PC-9 (cell line): ENCODE measurements around the gene ASCC1. TPM values are rescaled to one million over a fixed set of nuclear protein-coding genes. Genes with fewer than 3 reads are reported as not detected.

Source experiments
- BruUV-seq: library from RNA; stranded (reverse); fragments of 400-500 nt; replicated peaks from 2 replicates; lab custom pipeline; 2021; lab: Mats Ljungman, UMichigan
- CTCF ChIA-PET: fragments of 300-600 bp; sonication (Branson Sonifier 250); formaldehyde crosslinking; loops from one replicate; lab custom pipeline; 2022; ENCODE audit warnings: antibody characterized with exemption; lab: Charles Lee
- POLR2A ChIA-PET: fragments of 300-600 bp; sonication (Branson Sonifier 250); formaldehyde crosslinking; loops from one replicate; lab custom pipeline; 2022; ENCODE audit warnings: antibody characterized with exemption; ENCODE audit not compliant: unreplicated experiment; lab: Charles Lee
- DNase-seq, 2 experiments: peaks; one replicate each; pipeline versions ENCODE4 v3.0.0 to v3.0.0-alpha.2; 2015 to 2022; ENCODE audit warnings: mixed read lengths in 1 of 2
- H2AFZ ChIP-seq: fragments of 200-600 bp; sonication (generic); 2 replicates; pipeline ENCODE4 v1.8.1; 2017; ENCODE audit warnings: antibody characterized with exemption
- H3F3A ChIP-seq: fragments of 200-600 bp; sonication (generic); 2 replicates; pipeline ENCODE4 v1.8.1; 2017; ENCODE audit warnings: antibody characterized with exemption, mild to moderate bottlenecking, low read depth; ENCODE audit not compliant: insufficient read depth
- H3K27ac ChIP-seq: fragments of 200-600 bp; sonication (generic); 2 replicates; pipeline ENCODE4 v1.6.1; 2016; ENCODE audit warnings: mixed run types
- H3K27me3 ChIP-seq: fragments of 200-600 bp; sonication (generic); 2 replicates; pipeline ENCODE4 v1.6.1; 2016; ENCODE audit warnings: low read depth, mixed run types; ENCODE audit not compliant: insufficient read depth
- H3K36me3 ChIP-seq: fragments of 200-600 bp; sonication (generic); 2 replicates; pipeline ENCODE4 v1.6.1; 2016; ENCODE audit warnings: low read depth, mixed run types
- H3K4me1 ChIP-seq: fragments of 200-600 bp; sonication (generic); replicated peaks from 2 replicates; pipeline ENCODE4 v1.6.1; 2016; ENCODE audit warnings: mixed run types; ENCODE audit not compliant: insufficient read depth
- H3K4me2 ChIP-seq: fragments of 200-600 bp; sonication (generic); 2 replicates; pipeline ENCODE4 v1.6.1; 2017; ENCODE audit warnings: mixed run types
- H3K4me3 ChIP-seq: fragments of 200-600 bp; sonication (generic); 2 replicates; pipeline ENCODE4 v1.6.1; 2016; ENCODE audit warnings: mixed run types
- H3K79me2 ChIP-seq: fragments of 200-600 bp; sonication (generic); 2 replicates; pipeline ENCODE4 v1.6.1; 2017; ENCODE audit warnings: low read depth, mixed run types
- H3K9me2 ChIP-seq: fragments of 200-600 bp; sonication (generic); 2 replicates; pipeline ENCODE4 v1.8.1; 2017; ENCODE audit warnings: mild to moderate bottlenecking; ENCODE audit not compliant: insufficient read depth
- H3K9me3 ChIP-seq: fragments of 200-600 bp; sonication (generic); 2 replicates; pipeline ENCODE4 v1.8.1; 2016; ENCODE audit warnings: low read depth; ENCODE audit not compliant: insufficient read depth
- H4K20me1 ChIP-seq: fragments of 200-600 bp; sonication (generic); 2 replicates; pipeline ENCODE4 v1.8.1; 2017; ENCODE audit not compliant: insufficient read depth
- EZH2 ChIP-seq: fragments of 200-600 bp; sonication (generic); IDR thresholded peaks from 2 replicates; pipeline ENCODE4 v1.8.0; 2017; ENCODE audit warnings: antibody characterized with exemption, low read depth
- intact Hi-C: fragments of 100-400 bp; cut with micrococcal nuclease; formaldehyde crosslinking; loops from one replicate; pipeline ENCODE4 v1.10.0; 2022; ENCODE audit not compliant: unreplicated experiment
- total RNA-seq: library from RNA; stranded (reverse); gene quantifications from 2 replicates; pipeline ENCODE4 v1.2.3, GENCODE V29; 2021
- TF ChIP-seq, protein P1 (sequence below): fragments of 200-600 bp; sonication (generic); conservative IDR thresholded peaks from 2 replicates; pipeline ENCODE4 v1.6.1; 2017; ENCODE audit warnings: mixed run types, antibody characterized with exemption, mild to moderate bottlenecking, moderate library complexity

The ASCC1 gene
- total RNA-seq, 1 experiment from 2014 or later = 129 TPM

GRCh38 chr10:72077275-72077990 lies 138.6 kb downstream of the ASCC1 start:
- Histone ChIP-seq H3K4me3 (no peak overlapping the region), H2AFZ (no peak overlapping the region), H3K4me1 (peaks cover 38% of the 10 kb centered on the region), H3K36me3 (no peaks in the 10 kb centered on the region), H3F3A (peaks cover 34% of the 10 kb centered on the region), H3K4me2 (no peak overlapping the region), H3K79me2 (no peaks in the 10 kb centered on the region), H3K27me3 (no peaks in the 10 kb centered on the region), H4K20me1 (no peaks in the 10 kb centered on the region), H3K9me3 (no peaks in the 10 kb centered on the region), H3K9me2 (no peaks in the 10 kb centered on the region), H3K27ac (no peak overlapping the region)
- BruUV-seq = no TSS peak
- CTCF ChIA-PET = no interaction called here
- no peak for TF ChIP-seq EZH2
- TF ChIP-seq, protein P1, sequence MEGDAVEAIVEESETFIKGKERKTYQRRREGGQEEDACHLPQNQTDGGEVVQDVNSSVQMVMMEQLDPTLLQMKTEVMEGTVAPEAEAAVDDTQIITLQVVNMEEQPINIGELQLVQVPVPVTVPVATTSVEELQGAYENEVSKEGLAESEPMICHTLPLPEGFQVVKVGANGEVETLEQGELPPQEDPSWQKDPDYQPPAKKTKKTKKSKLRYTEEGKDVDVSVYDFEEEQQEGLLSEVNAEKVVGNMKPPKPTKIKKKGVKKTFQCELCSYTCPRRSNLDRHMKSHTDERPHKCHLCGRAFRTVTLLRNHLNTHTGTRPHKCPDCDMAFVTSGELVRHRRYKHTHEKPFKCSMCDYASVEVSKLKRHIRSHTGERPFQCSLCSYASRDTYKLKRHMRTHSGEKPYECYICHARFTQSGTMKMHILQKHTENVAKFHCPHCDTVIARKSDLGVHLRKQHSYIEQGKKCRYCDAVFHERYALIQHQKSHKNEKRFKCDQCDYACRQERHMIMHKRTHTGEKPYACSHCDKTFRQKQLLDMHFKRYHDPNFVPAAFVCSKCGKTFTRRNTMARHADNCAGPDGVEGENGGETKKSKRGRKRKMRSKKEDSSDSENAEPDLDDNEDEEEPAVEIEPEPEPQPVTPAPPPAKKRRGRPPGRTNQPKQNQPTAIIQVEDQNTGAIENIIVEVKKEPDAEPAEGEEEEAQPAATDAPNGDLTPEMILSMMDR = no peak
- POLR2A ChIA-PET = no interaction called here
- DNase-seq = peak in 1 of 2 experiments; percentile 11
- intact Hi-C loops = no loop called here

DNA sequence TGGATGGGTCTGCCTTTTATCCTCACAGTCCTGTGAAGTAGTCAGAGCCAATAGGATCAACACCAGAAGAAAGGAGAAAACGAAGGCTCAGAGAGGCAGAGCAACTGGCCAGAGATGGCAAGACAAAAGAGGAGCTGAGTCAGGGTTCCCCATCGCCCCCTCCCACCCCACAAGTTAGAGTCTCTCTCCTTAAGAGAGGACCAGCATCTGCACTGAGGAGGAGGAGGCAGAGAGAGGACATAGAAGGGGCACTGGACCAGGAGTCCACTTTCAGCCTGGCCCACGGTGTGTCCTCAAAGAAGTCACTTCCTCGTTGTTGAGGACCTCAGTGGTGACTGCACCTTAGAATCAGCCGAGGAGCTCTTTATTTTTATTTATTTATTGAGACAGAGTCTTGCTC lies 139.3 kb downstream of the ASCC1 start:
- ChIA-PET CTCF (no interaction called here), POLR2A (no interaction called here)
- no TSS peak for BruUV-seq
- Histone ChIP-seq H3K4me1 (peaks cover 31% of the 10 kb centered on the region), H3K4me2 (no peak overlapping the region), H4K20me1 (no peaks in the 10 kb centered on the region), H2AFZ (no peak overlapping the region), H3K4me3 (no peak overlapping the region), H3K79me2 (no peaks in the 10 kb centered on the region), H3K9me3 (no peaks in the 10 kb centered on the region), H3F3A (peaks cover 27% of the 10 kb centered on the region), H3K27ac (no peak overlapping the region), H3K9me2 (no peaks in the 10 kb centered on the region), H3K36me3 (no peaks in the 10 kb centered on the region), H3K27me3 (no peaks in the 10 kb centered on the region)
- intact Hi-C loops = no loop called here
- peak in 1 of 2 experiments; percentile 21 for DNase-seq
- TF ChIP-seq, protein P1 = no peak

- peaks cover 17% of the 10 kb centered on the region for H3F3A ChIP-seq
- CTCF ChIA-PET = interaction anchor here (0.6 kb wide), 1 partner anchor 108 kb away, joined by 11 read pairs; no protein-coding TSS in a partner anchor
- H3K9me2 ChIP-seq = no peaks in the 10 kb centered on the region
- no TSS peak for BruUV-seq
- intact Hi-C loops = no loop called here
- H3K79me2 ChIP-seq = no peaks in the 10 kb centered on the region
- TF ChIP-seq, protein P1 = no peak
- TF ChIP-seq EZH2 = no peak
- H3K4me2 ChIP-seq = no peak overlapping the region
- H3K4me3 ChIP-seq = no peak overlapping the region
- no peaks in the 10 kb centered on the region for H3K36me3 ChIP-seq
- peaks cover 20% of the 10 kb centered on the region for H3K4me1 ChIP-seq
- no peak overlapping the region for H2AFZ ChIP-seq
- H3K9me3 ChIP-seq = no peaks in the 10 kb centered on the region
- peak in 1 of 2 experiments; percentile 31 for DNase-seq
- no peaks in the 10 kb centered on the region for H3K27me3 ChIP-seq
- H4K20me1 ChIP-seq = no peaks in the 10 kb centered on the region
- no peak overlapping the region for H3K27ac ChIP-seq
- POLR2A ChIA-PET = no interaction called here
Observed at GRCh38 chr10:72075376-72076115, 140.5 kb downstream of the ASCC1 start.
